GM21825 (cell line): ENCODE measurements around the gene ABTB2.
A peak's percentile ranks its signal among the peaks of the same experiment; 100 is the strongest.

Source experiments
- ATAC-seq: cut with Tn5 transposase; IDR thresholded peaks from one replicate; pipeline ENCODE4 v1.9.1; 2021; ENCODE audit warnings: mild to moderate bottlenecking, moderate library complexity; ENCODE audit not compliant: unreplicated experiment

ABTB2 gene

DNA sequence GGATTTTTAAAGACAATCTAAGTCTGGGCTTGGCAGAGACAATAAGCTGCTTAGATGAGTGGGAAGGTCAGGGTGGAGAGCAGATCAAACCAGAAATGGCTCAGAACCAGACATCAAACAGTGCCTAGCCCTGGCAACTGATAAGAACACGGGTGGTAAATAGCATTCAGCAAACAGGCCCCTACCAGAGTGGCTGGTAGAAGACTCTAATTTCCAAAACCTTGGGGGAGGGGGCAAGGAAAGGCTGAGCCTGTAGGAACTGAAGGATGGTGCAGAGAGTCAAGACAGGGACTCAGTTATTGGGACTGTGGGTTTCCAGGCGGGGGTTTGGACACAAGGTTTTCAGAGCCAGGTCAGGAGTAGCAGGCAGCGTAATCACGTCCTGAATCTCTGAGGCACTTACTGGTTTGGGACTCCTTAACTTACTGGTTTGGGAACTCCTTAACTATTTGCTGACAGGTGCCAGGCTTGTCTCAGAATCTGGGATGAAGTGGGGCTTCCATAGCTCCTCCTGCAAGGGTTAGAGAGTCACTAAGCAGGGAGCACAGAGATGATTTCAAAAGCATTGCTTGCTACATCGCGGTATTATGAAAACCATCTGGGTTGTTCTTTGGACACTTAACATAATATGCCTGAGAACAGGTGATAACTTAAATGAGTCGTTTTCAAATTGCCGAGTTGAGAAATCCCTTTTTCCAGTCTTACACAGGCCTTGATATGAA, 5.7 kb upstream of the ABTB2 start:
- no peak for ATAC-seq

DNA sequence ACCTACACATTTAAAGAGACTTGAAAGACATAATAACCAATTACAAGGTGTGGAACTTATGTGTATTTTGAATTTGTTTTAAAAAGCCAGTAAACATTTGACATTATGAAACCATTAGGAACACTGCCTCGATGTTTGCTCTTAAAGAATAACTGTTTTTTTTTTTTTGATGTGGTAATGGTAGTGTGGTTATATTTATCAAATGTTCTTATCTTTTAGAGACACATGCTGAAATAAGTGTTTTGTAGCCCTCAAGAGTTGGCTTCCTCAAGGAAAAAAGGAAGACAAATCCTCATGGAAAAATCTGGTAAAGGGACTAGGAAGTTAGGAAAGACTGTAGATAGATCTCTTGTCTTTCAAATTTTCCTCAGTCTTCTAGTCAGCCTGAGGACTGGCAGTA, 2.2 kb upstream of the ABTB2 start:
- no peak for ATAC-seq

GRCh38 chr11:34359548-34359891, 1.7 kb upstream of the ABTB2 start:
- ATAC-seq: no peak

- ATAC-seq: no peak
Observed at GRCh38 chr11:34358728-34359547, 1.1 kb upstream of the ABTB2 start.

GRCh38 chr11:34358258-34358727, 483 bp upstream of the ABTB2 start:
- ATAC-seq: no peak

GRCh38 chr11:34356913-34357700, 703 bp downstream of the ABTB2 start:
- peak; percentile 11 for ATAC-seq

DNA sequence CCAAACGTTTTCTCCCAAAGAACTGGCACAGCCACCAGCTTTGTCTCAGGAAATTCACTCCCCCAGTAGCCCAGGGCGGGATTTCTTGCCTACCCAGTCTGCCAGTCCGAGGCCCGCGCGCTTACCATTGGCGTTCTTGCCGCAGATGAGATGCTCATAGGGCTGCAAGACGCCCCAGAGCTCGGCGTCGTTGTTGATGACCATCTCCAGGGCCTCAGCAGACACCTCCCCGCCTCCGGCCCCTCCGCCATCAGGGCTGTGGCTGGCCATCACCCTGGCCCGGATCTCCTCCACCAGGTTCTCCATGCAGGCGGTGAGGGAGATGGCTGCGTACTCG, 1.3 kb downstream of the ABTB2 start:
- ATAC-seq: no peak

DNA sequence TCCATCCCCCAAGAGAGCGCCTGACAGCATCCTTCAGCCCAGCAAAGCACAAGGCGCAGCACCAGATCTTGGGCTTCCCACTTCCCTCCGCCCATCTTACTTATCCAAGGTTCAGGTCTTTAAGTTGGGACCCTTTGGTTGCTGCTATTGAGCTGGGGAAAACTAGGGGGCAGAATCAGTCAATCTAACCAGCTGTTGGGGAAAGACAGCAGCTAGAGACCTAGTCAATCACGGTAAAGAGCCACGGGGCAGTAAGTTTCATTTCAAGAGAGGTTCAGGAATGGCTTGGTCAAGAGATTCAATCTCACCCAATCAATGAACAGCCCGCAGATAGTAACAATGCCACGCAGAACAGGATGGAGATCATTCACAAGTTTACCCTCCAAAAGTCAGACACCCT, 1.7 kb downstream of the ABTB2 start:
- no peak for ATAC-seq

DNA sequence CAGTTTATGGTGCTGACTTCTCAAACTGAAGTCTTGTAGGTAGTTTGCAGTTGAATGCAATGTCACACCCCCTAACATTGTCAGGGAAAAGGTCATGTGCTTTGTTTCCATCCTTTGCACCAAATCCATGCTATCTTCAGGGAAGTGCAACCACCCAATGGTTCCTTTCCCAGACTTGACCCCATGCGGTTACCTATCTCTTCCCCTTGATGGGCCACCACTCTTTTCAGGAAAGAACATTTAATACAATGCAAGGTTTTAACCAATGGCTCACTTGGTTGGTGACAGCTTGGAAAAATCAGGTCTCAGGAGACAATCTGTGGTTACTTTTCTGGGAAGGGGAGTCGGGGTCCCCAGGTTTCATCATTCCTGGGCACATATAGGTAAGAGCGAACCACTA, 2.1 kb downstream of the ABTB2 start:
- no peak for ATAC-seq

DNA sequence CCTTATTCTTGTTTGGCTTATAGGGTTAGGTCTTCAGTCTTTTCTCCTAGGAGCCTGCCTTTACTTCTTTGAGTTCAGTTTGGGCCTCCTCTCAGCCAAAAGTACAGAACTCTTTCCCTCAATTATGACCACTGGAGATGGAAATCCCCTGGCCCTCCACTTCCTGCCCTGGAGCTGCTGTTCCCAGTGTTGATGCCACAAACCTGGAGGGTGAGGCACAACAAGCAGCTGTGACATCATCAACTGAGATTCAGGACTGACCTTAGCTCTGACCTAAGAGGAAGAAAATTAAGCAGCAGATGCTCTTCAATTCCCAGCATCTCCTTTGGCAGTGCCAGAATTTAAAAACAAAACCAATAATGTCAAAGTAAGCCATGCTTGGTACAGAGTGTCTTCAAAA, 3.0 kb downstream of the ABTB2 start:
- ATAC-seq: no peak

GRCh38 chr11:34353881-34354280, 3.9 kb downstream of the ABTB2 start:
- no peak for ATAC-seq

DNA sequence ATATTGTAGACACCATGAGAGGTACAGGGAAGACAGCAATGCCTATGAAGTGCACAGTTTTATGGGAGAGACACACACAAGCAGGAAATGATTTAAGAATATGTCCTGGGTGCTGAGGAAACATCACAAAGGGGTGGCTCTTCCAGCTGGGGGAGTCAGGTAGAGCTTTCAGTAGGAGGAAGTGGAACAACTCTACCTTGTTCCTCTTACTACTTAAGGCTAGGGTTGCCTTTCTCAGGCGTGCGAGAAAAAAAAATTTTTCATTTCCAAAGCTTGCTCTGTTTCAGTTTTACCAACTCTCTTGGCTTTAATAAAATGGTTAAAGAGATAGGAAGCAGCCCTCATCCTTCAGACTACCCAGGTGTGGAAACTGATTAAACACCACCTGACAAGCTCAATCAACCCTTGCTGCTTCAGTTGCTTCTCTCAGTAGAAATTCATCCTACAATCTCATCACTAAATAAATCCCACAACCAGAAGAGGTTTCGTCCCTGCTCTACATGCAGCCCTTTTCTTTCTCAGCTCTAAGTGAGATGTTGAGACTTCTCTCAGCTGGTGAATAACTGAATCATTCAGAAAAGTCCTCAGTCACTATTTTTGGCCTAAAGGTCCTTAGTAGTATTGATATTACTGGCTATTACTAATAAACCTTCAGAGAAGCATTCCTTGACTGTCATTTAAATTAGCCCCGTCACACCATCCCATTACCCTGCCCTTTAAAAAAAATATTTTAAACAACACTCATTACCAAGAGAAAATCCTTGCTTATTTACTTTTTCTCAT, 5.9 kb downstream of the ABTB2 start:
- ATAC-seq: peak; percentile 48

DNA sequence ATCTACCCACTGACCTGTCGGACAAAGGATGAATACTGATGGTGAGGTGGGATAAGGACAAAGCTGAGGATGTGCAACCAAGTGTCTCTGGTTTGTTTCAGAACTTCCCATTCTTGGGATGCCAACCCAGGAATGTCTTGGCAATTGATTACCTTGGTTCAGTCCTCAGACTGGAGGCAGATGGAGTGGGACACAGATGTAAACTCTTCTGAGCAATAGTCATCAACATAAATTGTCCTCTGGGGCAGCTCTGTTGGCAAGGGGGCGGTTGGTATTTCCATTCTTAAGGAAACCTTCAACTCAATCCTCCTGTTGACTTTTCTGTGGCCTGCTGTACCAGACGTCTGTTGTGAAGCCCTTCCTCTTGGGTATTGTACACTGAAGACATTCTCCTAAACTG, 6.8 kb downstream of the ABTB2 start:
- ATAC-seq: no peak

- ATAC-seq: no peak
Observed at GRCh38 chr11:34349882-34350281, 7.9 kb downstream of the ABTB2 start.

DNA sequence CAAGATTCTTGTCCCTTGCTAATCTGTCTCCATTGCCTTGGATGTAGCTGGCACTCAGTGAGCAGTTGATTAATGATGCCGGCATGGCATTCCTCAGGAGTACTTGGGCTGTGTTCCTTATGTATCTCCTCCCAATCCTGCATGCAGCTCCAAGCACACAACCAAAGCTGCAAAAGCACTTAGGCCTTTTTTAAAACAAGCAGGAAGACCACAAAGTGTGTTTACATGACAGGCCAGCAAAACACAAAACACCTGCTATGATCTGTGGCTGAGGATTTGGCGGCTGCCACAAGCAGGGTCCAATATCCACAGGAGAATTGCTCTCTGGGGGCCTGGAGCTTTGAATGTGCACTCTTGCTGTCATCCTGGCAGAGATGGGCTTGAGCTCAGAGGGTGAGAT, 8.9 kb downstream of the ABTB2 start:
- ATAC-seq: no peak

DNA sequence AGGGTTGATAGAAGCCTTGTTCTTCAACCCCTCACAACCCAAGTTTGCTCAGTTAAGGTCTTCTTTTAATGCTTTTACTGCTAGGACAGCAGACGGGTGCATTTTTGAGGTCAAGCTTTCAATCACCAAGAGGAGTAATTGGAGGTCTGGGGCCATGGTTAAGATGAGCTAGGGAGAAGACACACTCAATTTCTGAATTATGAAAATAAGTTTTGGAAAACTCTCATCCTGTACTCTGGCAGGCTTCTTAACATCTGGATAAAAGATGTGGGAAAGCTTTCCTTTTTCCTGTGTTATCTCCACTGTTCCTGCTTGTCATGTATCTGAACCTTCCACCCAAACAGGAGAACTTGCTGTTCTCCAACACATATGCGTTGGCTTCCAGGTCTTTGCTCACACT, 9.7 kb downstream of the ABTB2 start:
- ATAC-seq: no peak

- ATAC-seq: no peak
Observed at GRCh38 chr11:34346551-34346950, 11.3 kb downstream of the ABTB2 start.

GRCh38 chr11:34345991-34346480, 11.8 kb downstream of the ABTB2 start:
- ATAC-seq: no peak

- no peak for ATAC-seq
Observed at GRCh38 chr11:34345540-34345876, 12.3 kb downstream of the ABTB2 start.

GRCh38 chr11:34344768-34345539, 12.9 kb downstream of the ABTB2 start:
- no peak for ATAC-seq
